Neural crest cell (in vitro differentiated cells): ENCODE results near the gene DLD. TPM values are rescaled to one million over a fixed set of nuclear protein-coding genes. Genes with fewer than 3 reads are reported as not detected.

Experiments used
- DNase-seq: peaks from one replicate; pipeline ENCODE4 v3.0.0; 2021; ENCODE audit warnings: low read depth, mixed read lengths, low spot score
- H3K27ac Mint-ChIP-seq: one replicate; pipeline ENCODE4 v1.8.0; 2021; ENCODE audit warnings: mild to moderate bottlenecking, mixed read lengths; ENCODE audit not compliant: unreplicated experiment
- H3K27me3 Mint-ChIP-seq: 2 replicates; pipeline ENCODE4 v1.8.0; 2021; ENCODE audit warnings: low read depth, mild to moderate bottlenecking, mixed read lengths
- H3K36me3 Mint-ChIP-seq: 2 replicates; pipeline ENCODE4 v1.8.0; 2021; ENCODE audit warnings: low read depth, mild to moderate bottlenecking, mixed read lengths
- H3K4me1 Mint-ChIP-seq: 2 replicates; pipeline ENCODE4 v1.8.0; 2021; ENCODE audit warnings: mixed read lengths
- H3K4me3 Mint-ChIP-seq: one replicate; pipeline ENCODE4 v1.8.0; 2021; ENCODE audit warnings: mild to moderate bottlenecking, mixed read lengths
- H3K9me3 Mint-ChIP-seq: 2 replicates; pipeline ENCODE4 v1.8.0; 2021; ENCODE audit warnings: mixed read lengths
- total RNA-seq: library from RNA; stranded (reverse); gene quantifications from 2 replicates; pipeline ENCODE4 v1.2.1, GENCODE V29; 2021
- TF ChIP-seq, protein P1 (sequence below): fragments of 200-600 bp; sonication (generic); conservative IDR thresholded peaks from 2 replicates; pipeline ENCODE4 v1.5.0; 2021; ENCODE audit warnings: antibody characterized with exemption, mild to moderate bottlenecking

The DLD gene
- total RNA-seq, 1 donor from 2014 or later, result 82.1 TPM

DNA sequence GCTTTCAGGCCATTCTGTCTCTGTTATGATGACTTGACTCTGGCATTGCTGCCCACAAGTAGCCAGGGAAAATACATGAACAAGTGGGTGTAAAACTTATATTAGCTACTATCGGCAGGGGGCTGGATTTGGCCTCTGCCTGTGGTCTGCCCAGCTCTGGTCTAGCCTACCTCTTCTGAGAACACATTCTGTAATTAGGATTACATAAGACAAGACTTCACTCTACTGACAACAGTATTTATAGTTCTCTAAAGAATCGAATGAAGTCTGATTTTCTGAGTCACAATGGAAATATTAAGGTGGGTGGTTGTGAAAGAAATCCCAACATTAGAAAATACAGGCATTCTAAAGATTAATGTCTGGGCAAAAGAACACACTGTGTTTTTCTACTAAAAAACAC, 55.5 kb downstream of the DLD start:
- no peak for DNase-seq
- Mint-ChIP-seq H3K9me3 (no peaks in the 10 kb centered on the region), H3K4me1 (peaks cover 63% of the 10 kb centered on the region), H3K36me3 (peaks cover 29% of the 10 kb centered on the region), H3K4me3 (peak overlapping the region; percentile 72), H3K27me3 (no peaks in the 10 kb centered on the region), H3K27ac (peak overlapping the region; percentile 97)
- TF ChIP-seq, protein P1, sequence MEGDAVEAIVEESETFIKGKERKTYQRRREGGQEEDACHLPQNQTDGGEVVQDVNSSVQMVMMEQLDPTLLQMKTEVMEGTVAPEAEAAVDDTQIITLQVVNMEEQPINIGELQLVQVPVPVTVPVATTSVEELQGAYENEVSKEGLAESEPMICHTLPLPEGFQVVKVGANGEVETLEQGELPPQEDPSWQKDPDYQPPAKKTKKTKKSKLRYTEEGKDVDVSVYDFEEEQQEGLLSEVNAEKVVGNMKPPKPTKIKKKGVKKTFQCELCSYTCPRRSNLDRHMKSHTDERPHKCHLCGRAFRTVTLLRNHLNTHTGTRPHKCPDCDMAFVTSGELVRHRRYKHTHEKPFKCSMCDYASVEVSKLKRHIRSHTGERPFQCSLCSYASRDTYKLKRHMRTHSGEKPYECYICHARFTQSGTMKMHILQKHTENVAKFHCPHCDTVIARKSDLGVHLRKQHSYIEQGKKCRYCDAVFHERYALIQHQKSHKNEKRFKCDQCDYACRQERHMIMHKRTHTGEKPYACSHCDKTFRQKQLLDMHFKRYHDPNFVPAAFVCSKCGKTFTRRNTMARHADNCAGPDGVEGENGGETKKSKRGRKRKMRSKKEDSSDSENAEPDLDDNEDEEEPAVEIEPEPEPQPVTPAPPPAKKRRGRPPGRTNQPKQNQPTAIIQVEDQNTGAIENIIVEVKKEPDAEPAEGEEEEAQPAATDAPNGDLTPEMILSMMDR, result no peak

DNA sequence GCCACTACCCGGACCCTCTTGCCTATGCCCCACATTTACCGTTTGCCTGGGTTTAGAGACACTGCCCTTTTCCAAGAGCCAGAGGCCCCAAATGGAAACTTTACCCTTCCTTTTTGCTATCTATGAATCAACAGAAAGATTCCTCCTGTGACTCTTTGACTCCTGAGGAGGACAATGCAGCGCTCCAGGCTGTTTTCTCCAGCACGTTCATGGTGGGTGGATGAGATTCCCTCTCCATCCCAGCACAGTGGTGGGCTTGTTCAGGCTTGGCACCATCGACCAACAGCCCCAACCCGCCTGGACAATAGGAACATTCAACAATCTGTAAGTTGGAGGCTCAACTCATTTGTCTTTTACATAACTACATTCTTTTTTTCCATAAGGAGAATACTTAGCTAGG, 55.9 kb downstream of the DLD start:
- no peaks in the 10 kb centered on the region for H3K27me3 Mint-ChIP-seq
- TF ChIP-seq, protein P1, result no peak
- no peaks in the 10 kb centered on the region for H3K9me3 Mint-ChIP-seq
- H3K36me3 Mint-ChIP-seq, result peaks cover 29% of the 10 kb centered on the region
- peaks cover 67% of the 10 kb centered on the region for H3K4me1 Mint-ChIP-seq
- peak; percentile 43 for DNase-seq
- H3K4me3 Mint-ChIP-seq, result peak overlapping the region; percentile 72
- H3K27ac Mint-ChIP-seq, result peak overlapping the region; percentile 97

DNA sequence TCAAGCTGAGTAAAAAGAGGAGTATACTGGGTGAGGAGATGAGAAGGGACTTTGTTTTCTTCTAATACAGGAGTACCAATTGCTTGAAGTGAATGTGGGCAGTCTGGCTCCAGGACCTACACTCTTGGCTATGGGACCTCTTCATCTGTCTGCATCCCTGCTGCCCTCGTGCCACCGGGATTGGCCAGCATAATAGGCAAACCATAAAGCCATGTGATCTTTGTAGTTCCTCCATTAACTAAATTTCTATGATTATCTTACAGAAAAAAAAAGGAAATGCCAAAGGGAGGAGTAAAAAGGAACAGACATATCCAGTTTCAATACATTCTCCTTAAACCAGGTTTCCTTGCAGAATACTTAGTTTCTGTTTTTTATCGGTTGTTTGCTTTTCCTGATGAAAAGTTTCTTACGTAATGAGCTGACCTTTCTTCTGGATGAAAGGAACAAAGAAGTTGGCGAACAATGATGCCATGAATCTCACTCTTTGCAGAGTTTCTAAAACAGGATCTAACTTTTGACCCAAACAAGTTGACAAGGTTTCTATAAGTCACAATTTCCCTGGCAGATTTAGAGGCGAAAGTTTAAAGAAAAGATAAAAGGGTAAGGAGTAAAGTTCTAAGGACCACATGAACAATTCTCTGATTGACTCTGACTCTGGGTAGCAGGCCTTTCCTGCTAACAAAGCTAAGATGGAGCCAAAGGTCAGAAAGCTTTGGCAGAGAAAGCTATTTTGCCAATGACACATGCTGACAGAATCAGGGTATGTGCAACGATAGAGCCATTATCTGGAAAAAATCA, 57.9 kb downstream of the DLD start:
- Mint-ChIP-seq H3K27ac (peak overlapping the region; percentile 89), H3K4me1 (peaks cover 87% of the 10 kb centered on the region), H3K36me3 (peaks cover 24% of the 10 kb centered on the region), H3K27me3 (no peaks in the 10 kb centered on the region), H3K4me3 (peak overlapping the region; percentile 12), H3K9me3 (no peaks in the 10 kb centered on the region)
- no peak for DNase-seq
- TF ChIP-seq, protein P1, result no peak

DNA sequence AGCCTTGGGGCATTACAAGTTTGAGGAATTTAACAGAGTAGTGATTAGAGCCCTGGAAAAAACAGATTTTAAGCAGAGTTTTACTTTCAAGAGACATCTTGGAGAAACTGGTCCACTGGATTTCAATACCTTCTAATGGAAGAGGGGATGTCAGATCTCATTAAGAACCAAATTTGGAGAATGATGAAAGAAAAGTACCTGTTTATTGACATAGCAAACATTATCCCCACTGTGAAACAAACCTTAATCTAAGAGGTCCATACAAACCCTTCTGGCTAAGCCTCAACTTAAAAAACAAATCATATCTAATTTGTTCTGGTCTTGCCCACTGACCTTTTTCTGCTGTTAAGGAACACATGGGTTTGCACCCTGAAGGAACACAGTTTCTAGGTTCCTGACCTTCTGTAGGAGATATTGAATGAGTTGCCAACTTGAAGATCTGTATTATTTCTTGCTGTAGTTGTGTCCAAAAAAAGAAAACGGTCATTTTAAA, 58.5 kb downstream of the DLD start:
- no peaks in the 10 kb centered on the region for H3K27me3 Mint-ChIP-seq
- peaks cover 88% of the 10 kb centered on the region for H3K4me1 Mint-ChIP-seq
- H3K27ac Mint-ChIP-seq, result peak overlapping the region; percentile 89

DNA sequence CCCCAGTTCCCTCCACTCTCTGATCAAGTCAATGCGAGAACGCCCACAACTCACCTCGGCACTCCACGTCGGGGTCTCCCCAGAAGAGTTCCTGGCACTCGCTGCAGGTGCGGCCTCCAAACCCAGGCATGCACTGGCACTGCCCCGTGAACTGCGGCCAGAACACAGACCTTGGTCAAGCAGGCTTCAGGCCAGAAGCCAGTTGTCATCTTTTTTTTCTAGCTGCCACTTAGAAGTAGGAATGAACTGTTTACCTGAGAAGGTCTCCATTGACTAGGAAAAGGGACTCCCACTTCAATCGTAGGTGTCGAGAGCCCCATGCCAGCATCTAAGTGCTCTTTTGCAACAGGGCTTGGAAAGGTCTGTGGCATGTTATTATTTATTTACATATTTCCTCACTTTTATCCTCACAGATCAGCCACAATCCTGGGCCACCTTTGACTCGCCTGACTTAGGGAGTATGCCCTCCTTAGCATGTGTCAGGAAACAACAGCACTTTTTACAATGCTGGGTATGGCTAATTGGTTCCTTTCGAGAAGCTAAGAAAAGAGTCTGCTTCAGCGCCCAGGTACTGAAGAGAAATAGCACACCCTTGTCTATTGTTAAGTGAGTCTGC, 60.3 kb downstream of the DLD start:
- peaks cover 79% of the 10 kb centered on the region for H3K4me1 Mint-ChIP-seq
- peak overlapping the region; percentile 27 for H3K4me3 Mint-ChIP-seq
- H3K36me3 Mint-ChIP-seq, result peaks cover 20% of the 10 kb centered on the region
- no peaks in the 10 kb centered on the region for H3K9me3 Mint-ChIP-seq
- H3K27me3 Mint-ChIP-seq, result no peaks in the 10 kb centered on the region
- TF ChIP-seq, protein P1, result no peak
- DNase-seq, result no peak
- peak overlapping the region; percentile 92 for H3K27ac Mint-ChIP-seq

More for the DNA sequence above, 58.5 kb downstream of the DLD start:
- H3K36me3 Mint-ChIP-seq, result peaks cover 24% of the 10 kb centered on the region
- peak overlapping the region; percentile 12 for H3K4me3 Mint-ChIP-seq
- no peaks in the 10 kb centered on the region for H3K9me3 Mint-ChIP-seq
- no peak for DNase-seq
- TF ChIP-seq, protein P1, result no peak
